ENCODE results near the gene RNF151.
A peak's percentile ranks its signal among the peaks of the same experiment; 100 is the strongest.
"Not testable (repeated sequence)": the region's sequence is repeated elsewhere in the genome, so short reads cannot be mapped to it uniquely, and the experiment has no call there.

Gene RNF151

GRCh38 chr16:1938910-1939309 lies 27.7 kb upstream of the RNF151 start:
- no peak for DNase-seq (ENCODE audit: low read depth, low spot score)

DNA sequence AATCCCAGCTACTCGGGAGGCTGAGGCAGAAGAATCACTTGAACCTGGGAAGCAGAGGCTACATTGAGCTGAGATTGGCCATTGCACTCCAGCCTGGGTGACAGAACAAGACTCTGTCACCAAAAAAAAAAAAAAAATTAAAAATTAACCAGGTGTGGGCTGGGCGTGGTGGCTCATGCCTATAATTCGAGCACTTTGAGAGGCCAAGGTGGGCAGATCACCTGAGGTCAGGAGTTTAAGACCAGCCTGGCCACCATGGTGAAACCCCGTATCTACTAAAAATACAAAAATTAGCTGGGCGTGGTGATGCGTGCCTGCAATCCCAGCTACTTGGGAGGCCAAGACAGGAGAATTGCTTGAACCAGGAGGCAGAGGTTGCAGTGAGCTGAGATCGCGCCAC lies 26.8 kb upstream of the RNF151 start:
- DNase-seq (ENCODE audit: low read depth, low spot score), result not testable (repeated sequence)

GRCh38 chr16:1940273-1941161 lies 26.1 kb upstream of the RNF151 start:
- DNase-seq (ENCODE audit: low read depth, low spot score), result no peak

DNA sequence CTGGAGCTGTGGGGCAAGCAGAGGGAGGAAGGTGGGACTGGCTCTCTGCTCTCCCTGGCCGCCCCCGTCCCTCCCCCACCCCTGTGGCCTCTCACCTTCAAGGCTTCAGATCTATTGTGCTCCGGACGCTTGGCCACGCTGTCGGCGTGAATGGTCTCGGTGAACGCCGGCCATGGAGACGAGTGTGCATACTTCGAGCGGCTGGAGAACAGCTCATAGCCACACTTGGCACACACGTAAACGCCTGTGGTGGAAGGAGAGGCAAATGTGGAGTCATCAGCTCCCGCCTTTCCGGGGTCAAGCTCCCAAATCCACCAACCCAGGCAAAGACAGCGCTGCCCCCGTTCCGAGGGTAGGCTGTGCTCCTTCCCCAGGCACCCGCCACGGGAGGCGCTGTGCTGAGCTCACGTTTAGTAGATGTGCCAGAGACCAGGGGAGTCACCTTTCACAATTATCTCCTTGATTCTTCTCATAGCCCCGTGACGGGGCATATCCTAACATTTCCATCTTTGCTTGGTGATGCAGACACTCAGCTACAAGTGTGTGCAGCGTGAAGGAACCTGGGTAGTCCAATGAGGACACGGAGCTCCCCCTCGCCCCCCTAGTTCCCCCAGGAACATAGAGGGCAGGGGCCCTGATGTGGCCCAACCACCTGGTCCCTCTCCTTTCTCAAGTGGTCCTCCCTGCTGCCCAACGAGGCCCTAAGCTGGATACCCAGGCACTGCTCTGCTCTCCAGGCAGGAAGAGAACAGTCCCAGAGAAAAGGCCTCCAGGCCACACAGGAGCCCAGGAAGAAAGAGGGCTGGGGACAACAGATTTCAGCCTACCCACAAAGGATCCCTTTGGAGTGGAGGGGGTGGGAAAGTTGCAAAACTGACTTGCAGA lies 25.3 kb upstream of the RNF151 start:
- no peak for DNase-seq (ENCODE audit: low read depth, low spot score)

DNA sequence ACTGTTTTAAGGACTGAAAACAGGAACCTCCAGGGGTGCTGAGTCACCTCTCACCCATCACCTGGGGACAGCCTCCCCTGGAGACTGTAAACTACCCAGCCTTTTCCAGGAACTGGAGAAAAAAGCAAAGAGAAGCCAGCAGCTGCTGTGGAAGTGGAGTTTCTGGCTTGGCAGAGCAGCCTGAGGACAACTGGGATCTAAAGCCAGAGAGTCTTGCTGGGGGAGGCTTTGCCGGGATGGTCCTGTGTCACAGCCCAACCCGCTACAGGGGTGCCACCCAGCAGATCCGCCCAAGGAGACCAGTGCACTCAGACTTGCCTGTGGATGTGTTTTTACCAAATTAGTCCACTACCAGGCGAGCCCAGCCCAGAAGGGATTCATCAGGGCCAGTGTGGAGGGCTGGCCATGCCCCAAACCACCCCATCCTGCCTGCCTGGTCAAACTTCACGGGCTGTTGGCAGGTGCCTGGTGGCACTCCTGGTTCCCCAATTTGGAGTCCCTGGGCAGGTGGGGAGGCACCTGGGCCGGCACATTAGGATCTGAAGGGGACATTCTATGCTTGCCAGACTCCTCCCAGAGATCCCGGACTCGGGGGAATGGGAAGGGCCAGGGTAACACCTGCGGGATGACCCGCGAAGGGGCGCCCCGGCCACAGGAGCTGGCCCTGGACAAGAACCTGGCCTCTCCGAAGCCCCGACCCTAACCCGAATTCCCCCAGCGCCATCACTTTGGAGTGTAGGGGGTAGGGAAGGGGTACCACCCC lies 24.4 kb upstream of the RNF151 start:
- DNase-seq (ENCODE audit: low read depth, low spot score), result no peak

GRCh38 chr16:1942810-1943726 lies 23.6 kb upstream of the RNF151 start, which contains the start of gene MSRB1:
TSS of gene MSRB1 (minus strand) at chr16:1943199. CDS start at chr16:1943156, 43 bp downstream.
- peak; percentile 97 for DNase-seq (ENCODE audit: low read depth, low spot score)

DNA sequence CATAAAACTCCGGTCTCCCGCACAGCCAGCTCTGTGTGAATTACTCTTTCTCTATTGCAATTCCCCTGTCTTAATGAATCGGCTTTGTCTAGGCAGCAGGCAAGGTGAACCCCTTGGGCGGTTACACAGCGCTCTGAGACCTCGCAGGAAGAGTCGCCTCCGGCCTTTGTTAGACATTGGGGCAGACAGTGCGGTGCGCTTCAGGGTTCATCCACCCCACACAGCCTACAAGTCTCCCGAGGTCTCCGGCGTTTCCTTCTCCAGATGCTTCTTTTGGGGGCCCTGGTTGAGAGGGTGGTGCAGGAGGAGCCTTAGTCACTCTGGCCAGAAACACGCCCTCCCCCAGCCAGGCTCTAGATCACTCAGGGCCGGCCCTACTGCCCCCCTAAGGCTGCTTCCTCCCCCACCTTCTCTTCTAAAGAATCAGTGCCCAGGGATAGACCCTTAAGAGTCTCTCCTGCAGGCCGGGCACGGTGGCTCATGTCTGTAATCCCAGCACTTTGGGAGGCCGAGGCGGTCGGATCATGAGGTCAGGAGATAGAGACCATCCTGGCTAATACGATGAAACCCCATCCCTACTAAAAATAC lies 21.9 kb upstream of the RNF151 start:
- no peak for DNase-seq (ENCODE audit: low read depth, low spot score)

DNA sequence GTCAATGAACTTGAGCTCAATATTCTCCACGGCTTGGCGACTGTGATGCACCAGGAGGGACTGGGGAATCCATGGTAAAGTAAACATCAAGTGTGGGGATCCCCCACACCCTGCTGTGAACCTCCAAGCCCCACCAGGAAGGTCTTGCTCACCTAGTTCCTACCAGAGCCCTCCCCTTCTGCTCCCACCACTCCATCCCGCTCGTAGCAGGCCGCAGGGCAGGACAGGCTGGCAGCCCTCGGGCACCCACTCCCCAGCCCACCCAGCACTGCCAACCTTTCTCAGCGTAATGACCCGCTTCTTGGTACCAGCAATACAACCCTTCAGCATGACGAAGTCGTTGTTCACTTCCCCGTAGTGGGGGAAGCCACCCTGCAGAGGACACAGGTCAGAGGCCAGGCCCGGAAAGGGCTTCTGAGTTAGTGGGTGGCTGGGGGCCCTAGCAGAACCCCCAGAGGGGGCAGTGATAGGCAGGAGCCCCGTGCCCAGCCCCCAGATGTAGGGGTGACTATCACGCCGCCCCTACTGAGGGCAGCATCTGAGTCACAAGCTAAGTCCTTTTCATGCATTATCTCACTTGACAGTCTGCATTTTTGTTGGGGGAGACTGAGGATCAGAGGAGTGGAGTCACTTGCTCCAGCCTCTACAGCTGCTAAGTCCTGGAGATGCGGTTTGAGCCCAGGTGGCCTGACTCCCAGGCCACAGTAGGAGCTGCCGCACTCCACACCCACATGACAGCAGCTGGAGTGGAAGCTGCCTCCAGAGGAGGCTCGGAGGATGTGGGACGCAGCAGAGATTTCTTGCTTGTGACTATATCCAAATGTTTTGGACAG lies 20.9 kb upstream of the RNF151 start:
- no peak for DNase-seq (ENCODE audit: low read depth, low spot score)

GRCh38 chr16:1946495-1947368 lies 19.9 kb upstream of the RNF151 start:
- no peak for DNase-seq (ENCODE audit: low read depth, low spot score)

- no peak for DNase-seq (ENCODE audit: low read depth, low spot score)
These were observed 19.3 kb upstream of the RNF151 start for GRCh38 chr16:1947369-1947670.

- DNase-seq (ENCODE audit: low read depth, low spot score), result no peak
These were observed 17.1 kb upstream of the RNF151 start for GRCh38 chr16:1949507-1949906.

- no peak for DNase-seq (ENCODE audit: low read depth, low spot score)
These were observed 16.6 kb upstream of the RNF151 start for GRCh38 chr16:1950047-1950446.

GRCh38 chr16:1950559-1950958 lies 16.1 kb upstream of the RNF151 start:
- no peak for DNase-seq (ENCODE audit: low read depth, low spot score)

DNA sequence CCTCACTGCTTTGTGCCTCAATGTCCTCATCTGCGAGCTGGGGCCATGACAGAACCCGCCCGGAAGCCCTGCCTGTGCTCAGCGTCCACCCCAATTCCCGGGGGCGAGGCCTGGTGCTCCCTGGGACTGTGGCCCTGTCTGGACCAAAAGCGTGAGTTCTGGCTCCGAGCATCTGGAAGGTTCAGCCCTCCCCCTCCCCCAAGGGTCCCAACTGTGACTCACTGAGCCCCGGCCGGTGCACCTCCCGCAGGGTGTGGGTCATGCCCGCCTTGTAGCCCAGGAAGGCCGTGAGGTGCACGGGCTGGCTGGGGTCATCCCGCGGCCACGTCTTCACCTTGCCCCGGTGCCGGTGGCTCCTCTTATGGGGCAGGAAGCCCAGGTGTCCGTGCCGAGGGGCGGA lies 12.9 kb upstream of the RNF151 start:
- DNase-seq (ENCODE audit: low read depth, low spot score), result no peak

DNA sequence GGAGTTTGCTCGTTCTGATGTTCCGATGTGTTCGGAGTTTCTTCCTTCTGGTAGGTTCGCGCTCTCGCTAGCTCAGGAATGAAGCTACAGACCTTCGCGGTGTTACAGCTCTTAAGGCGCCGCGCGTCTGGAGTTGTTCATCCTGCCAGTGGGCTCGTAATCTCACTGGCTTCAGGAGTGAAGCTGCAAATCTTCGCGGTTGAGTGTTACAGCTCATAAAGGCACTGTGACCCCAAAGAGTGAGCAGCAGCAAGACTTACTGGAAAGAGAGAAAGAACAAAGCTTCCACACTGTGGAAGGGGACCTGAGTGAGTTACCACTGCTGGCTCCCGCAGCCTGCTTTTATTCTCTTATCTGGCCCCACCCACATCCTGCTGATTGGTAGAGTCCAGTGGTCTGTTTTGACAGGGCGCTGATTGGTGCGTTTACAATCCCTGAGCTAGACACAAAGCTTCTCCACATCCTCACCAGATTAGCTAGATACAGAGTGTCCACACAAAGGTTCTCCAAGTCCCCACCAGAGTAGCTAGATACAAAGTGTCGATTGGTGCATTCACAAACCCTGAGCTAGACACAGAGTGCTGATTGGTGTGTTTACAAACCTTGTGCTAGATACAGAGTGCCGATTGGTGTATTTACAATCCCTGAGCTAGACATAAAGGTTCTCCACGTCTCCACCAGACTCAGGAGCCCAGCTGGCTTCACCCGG lies 9.1 kb upstream of the RNF151 start:
- DNase-seq (ENCODE audit: low read depth, low spot score), result not testable (repeated sequence)

DNA sequence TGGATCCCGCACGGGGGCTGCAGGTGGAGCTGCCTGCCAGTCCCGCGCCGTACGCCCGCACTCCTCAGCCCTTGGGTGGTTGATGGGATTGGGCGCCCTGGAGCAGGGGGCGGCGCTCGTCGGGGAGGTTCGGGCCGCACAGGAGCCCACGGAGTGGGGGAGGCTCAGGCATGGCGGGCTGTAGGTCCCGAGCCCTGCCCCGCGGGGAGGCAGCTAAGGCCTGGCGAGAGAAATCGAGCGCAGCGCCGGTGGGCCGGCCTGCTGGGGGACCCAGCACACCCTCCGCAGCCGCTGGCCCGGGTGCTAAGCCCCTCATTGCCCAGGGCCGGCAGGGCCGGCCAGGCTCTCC lies 8.5 kb upstream of the RNF151 start:
- DNase-seq (ENCODE audit: low read depth, low spot score), result not testable (repeated sequence)

DNA sequence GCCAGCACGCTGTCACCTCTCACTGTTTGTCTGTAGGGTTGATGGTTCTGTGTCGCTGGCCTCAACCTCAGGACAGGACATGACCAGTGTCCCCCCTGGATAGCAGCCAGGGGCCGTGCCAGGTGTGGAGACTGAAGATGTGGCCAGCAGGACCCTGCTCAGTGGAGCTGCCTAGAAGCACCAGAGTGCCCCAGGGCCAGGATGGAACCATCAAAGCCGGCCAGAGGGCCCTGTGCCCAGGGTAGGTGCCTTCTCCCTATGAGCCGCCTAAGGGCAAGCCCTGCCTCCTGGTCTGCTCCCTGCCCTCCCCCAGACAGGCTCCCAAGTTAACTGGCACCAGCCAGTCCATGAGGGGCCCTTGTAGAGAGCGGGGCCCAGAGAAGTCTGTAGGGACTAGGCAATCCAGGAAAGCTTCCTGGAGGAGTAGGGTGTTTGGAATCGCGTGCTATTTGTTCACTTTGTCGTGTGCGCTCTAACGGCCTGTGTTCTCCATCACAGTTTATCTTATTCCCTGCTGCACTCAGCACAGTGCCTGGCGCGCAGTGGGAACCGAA lies 7.9 kb upstream of the RNF151 start:
- DNase-seq (ENCODE audit: low read depth, low spot score), result no peak

All from activated CD4-positive, CD25-positive, alpha-beta regulatory T cell treated with anti-CD3 and anti-CD28 coated beads, Interleukin-2, amount 50 U/mL, for 16 hours (primary cell).